T-helper 2 cell (primary cell): Measurements from ENCODE around the gene MGLL.

Experiments used
- DNase-seq, 5 experiments: peaks; one replicate each; pipeline versions ENCODE4 v3.0.0 to v3.0.0-alpha.2; 2012 to 2022

Gene MGLL

DNA sequence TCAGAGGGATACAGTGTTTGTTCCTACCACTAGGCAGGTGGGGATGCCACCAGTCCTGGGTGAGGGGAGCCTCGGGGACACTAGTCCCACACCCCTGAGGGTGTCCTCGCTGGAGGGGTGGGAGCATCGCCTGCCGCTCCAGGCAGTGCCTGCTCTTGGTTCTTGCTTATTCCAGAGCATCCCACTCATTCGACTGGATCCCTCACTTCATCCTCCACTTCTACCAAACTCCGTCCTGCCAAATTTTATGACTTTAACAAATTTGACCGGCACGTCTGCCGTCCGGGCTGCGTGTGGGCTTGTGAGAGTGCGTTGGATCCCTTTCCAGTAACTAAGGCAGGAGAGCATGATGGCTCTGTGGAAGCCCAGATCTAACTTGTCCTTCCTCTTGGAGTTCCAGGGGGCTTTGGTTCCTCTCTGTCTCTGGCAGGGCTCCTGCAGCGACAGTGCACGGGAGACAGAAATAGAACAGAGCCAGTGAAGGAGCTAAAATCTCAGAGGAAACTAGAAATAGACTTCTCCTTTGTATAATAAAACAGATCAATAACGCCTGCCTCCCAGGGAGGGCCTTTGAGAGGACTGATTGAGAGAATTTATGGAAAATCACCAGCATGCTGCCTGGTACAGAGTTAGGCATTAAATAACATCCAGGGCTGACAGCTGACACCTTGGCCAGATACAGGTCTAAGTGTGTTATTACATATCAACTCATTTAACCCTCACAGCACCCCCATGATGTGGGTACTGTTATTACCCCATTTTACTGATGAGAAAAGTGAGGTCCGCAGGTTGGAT is 34.5 kb downstream of the MGLL start:
- no peak for DNase-seq

DNA sequence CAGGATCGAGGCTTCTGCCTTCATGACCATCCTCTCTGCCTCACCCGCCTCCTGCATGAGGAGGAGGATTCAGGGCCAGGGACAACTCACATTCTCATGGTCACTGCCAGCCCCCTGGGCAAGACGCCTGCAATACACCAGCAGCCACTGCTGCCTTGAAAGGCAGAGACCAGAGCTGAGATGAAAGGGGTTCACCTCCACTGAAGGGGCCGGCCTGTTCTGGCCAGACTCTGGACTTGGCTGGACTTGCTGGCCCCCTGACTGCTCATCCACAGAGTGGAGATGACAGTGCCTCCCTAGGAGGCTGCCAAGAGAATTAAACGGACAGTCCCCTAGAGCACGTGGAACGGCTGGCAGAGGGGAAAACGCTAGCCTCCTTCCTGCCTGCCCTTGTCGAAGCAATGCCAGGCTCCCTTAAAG is 35.2 kb downstream of the MGLL start:
- no peak for DNase-seq

- DNase-seq = no peak
Observed at GRCh38 chr3:127786353-127787070, 35.8 kb downstream of the MGLL start.

DNA sequence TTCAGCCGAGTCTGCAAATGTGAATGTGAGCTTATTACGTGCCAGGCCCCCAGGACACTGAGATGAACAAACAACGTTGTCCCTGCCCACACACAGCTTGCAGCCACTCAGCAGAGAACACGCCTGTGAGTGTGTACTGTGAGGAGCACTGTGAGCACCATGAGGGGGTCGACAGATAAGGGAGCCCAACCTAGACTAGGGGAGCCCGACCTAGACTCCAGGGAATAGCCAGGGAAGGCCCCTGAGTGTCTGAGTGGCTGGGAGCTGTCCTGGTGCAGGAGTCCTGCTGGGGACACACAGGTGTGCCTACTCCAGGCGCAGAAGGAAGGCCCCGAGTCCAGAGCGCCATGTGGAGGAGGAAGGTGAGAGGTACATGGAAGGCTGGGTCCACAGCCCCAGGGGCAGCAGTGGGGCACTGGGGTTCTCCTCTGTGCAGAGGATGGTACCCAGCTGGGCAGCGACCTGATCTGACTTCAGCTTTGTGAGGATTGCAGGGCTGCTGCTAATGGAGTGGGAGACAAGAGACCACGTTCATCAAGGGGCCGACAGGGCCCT is 36.5 kb downstream of the MGLL start:
- no peak for DNase-seq

GRCh38 chr3:127784865-127785710 is 37.2 kb downstream of the MGLL start:
- no peak for DNase-seq

GRCh38 chr3:127784283-127784682 is 38.0 kb downstream of the MGLL start:
- no peak for DNase-seq

- DNase-seq = no peak
Observed at GRCh38 chr3:127783642-127784160, 38.6 kb downstream of the MGLL start.

DNA sequence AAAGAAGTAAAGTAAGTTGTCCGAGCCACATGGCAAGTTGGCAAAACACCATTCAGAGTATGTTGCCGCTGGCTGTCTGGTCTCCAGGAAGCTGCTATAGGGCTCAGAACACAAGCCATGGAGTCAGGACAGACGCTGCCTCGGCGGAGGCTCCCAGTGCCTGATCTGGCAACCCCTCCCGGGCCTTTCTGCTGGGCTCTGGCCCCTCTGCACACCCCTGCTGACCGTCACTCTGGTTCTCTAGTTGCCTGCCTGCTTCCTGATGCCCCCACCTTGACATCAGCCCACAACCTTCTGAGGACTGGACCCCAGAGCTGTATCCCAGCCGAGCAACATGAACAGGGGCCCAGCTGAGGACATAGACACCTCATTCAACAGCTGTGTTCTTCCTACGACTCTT is 39.1 kb downstream of the MGLL start:
- no peak for DNase-seq

DNA sequence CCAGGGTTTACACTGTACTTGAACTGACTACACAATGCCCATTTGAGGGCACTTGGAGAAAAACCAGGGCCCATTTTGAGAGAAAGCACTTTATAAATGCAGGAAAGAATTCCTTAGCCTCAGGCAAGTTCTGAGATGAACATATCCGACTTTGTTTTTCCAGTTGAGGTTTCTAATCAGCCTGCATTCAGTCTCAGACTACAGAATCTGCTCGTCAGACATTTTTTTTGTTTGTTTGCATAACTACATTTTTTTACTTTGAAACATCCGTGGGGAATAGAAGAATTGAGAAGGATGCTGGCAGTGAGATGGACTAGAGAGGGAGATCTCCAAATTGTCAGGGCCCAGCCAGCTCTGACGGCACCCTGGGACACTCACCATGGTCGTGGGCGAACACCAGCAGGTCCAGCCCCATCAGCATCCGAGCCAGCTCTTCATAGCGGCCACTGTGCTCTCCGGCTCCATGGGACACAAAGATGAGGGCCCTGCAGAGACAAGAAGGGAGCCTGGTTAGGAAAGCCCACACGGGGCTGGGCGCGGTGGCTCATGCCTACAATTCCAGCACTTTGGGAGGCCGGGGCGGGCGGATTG is 40.8 kb downstream of the MGLL start:
- no peak for DNase-seq

- no peak for DNase-seq
Observed at GRCh38 chr3:127780536-127781400, 41.5 kb downstream of the MGLL start.

DNA sequence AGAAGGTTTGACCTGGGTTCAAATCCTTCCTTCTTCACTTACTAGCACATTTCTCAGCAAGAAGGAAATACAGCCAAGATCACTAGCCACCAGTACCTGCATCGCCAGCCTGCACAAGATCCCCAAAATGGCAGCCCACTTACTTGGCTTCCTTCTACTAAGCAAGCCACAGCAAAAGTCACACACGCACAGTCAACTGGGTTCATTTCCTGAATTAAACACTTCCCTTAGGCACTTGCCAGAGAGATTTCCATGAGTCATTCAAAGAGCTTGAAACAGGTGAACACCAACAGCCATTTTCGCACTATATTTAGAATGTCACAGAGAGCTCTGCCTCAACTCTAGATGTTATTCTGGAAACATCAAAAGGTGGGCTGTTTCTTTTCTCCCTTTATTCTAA is 42.6 kb downstream of the MGLL start:
- no peak for DNase-seq

- DNase-seq = no peak
Observed at GRCh38 chr3:127777921-127778656, 44.2 kb downstream of the MGLL start.

- no peak for DNase-seq
Observed at GRCh38 chr3:127777332-127777731, 45.0 kb downstream of the MGLL start.

GRCh38 chr3:127776347-127776746 is 46.0 kb downstream of the MGLL start:
- no peak for DNase-seq

GRCh38 chr3:127775398-127776109 is 46.8 kb downstream of the MGLL start:
- no peak for DNase-seq

DNA sequence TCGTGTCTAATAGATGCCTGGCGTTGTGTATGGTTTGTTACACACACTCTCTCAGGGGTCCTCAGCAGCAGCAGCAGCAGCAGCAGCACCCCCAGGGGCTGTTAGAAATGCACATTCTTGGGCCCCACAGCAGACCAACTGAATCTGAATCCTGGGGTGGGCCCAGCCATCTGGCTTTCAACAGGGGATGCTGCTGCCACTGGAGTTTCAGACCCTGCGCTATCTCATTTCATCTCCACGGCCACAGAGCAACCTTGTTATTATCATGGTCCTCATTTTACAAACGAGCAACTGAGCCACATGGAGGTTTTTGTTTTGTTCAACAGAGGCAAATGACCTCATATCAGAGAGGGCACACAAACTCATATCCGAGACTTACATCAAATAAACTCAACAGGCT is 47.7 kb downstream of the MGLL start:
- no peak for DNase-seq

DNA sequence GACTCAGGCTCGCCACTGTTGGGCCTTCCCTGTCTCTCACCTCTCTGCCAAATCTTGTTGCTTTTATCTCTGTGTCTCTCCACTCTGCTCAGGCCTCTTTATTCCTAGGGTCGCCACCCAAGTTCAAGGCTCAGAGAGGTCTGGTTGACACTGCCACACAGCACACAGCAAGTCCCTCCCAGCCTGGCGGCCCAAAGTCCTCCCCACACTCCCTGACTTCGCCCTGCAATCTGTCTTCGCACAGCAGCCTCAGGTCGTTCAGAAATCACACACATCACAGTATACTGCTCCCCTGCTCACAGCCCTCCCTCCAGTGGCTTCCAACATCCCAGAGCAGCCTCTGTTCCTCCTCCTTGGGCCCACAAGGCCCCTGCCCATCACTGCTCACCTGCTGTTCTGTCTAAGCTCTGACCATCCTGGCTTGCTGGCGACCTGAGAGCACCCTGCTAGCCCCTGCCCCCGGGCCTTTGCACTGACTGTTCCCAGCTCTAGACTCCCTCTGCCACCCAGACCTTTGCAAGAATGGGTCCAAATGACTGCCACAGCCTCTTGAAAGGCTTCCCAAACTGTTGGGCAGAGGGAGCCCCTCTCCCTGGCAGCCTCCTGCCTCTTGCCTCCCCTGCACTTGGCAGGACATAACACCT is 48.4 kb downstream of the MGLL start:
- DNase-seq = no peak

DNA sequence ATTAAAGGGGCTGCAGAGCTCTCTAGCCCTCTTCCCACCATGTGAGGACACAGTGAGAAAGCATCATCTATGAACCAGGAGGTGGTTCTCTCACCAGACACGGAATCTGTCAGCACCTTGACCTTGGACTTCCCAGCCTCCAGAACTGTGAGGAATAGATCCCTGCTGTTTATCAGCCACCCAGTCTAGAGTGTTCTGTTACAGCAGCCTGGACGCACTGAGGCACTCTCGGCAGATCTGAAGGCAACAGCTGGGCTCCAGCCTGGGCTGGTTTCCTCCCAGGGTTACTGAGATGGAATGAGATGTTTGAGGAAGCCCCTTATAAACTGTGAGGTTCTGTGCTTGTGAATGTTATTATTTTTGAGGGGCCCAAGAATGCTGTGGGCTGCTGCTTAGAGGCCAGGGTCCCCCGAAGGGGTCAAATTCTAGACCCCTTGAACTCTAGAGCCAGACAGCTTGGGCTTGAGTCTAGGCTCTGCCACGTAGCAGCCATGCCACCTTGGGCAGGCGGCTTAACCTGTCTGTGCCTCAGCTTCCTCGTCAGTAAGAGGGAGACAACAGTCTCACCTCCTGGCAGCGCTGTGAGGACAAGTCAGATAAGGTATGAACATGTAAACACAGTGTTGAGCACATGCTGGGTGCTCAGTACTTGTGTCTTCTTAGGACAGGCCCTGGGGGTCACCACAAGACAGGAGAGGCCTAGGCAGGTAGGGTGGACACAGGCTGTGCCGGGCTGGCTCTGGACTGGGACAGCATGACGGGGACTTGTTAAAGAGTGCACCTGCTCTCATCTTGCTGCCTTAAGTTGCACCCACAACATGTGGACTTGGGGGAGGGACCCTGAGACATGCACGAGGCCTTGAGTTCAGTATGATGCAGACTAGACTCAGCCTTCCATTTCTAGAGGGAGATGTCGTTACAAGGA is 49.2 kb downstream of the MGLL start:
- no peak for DNase-seq
